IPS-NIHi7 (cell line): ENCODE data around the gene NUMBL.
"Not testable (repeated sequence)": the region's sequence is repeated elsewhere in the genome, so short reads cannot be mapped to it uniquely, and the experiment has no call there.

ENCODE experiments used
- DNase-seq: peaks from one replicate; pipeline ENCODE4 v3.0.0; 2012; ENCODE audit warnings: mixed read lengths; ENCODE audit errors: extremely low spot score

Gene NUMBL

GRCh38 chr19:40690050-40690692, at the start of gene NUMBL:
NUMBL (minus strand) TSS chr19:40690651; CDS start chr19:40690483, 168 bp downstream.
- DNase-seq, result no peak

- DNase-seq, result no peak
Measured at GRCh38 chr19:40739030-40739839, 48.8 kb upstream of the NUMBL start.

GRCh38 chr19:40737102-40737644, 46.7 kb upstream of the NUMBL start:
- DNase-seq, result no peak

- DNase-seq, result no peak
Measured at GRCh38 chr19:40736661-40737060, 46.2 kb upstream of the NUMBL start.

DNA sequence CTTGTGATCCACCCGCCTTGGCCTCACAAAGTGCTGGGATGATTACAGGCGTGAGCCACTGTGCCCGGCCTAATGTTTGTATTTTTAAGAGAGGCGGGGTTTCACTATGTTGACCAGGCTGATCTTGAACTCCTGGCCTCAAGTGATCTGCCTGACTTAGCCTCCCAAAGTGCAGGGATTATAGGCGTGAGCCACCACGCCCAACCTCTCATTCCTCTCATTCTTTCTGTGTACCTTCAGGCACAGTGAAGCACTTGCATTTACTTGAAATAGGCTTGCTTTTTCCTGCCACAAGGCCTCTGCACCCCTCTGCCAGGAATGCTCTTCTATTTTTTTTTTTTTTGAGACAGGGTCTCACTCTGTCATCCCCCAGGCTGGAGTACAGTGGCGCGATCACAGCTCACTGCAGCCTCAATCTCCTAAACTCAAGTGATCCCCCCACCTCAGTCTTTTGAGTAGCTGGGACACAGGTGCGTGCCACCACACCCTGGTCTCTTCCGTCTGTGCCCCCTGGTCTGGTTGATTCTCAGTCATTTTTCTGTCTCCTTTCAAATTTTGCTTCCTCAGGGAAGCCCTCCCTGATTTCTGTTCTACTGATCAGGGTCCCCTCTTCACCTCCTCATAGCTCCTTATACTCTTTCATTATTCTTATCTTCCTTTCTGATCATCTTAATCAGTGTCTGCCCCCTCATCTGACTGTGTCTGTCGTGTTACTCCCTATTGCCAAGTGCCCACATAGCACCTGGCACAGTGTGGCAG, 44.7 kb upstream of the NUMBL start:
- no peak for DNase-seq

DNA sequence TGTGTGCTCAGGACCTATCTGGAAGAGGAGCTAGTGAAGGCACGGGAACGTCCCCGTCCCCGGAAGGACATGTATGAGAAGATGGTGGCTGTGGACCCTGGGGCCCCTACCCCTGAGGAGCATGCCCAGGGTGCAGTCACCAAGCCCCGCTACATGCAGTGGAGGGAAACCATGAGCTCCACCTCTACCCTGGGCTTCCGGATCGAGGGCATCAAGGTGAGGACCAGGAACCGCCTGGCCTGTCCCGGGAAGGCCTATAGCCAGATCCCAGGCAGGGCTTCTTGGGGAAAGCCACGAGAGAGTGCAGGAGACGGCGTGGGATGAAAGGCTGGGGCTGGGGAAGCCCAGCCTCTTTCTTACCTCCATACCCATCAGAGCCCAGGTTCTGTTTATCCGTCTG, 42.7 kb upstream of the NUMBL start:
- no peak for DNase-seq

- DNase-seq, result not testable (repeated sequence)
Measured at GRCh38 chr19:40732304-40732703, 41.9 kb upstream of the NUMBL start.

DNA sequence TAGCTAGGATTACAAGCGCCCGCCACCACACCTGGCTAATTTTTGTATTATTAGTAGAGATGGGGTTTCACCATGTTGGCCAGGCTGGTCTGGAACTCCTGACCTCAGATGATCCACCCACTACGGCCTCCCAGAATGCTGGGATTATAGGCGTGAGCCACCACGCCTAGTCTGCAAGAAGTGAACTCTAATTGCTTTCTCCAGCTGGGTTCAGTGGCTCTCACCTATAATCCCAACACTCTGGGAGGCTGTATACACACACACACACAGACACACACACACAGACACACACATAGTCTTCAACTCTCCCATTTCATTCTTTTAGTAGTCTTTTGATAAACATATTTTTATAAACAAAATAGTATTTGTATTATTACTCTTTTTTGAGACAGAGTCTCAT, 39.6 kb upstream of the NUMBL start:
- not testable (repeated sequence) for DNase-seq

- DNase-seq, result no peak
Measured at GRCh38 chr19:40726279-40726678, 35.8 kb upstream of the NUMBL start.

GRCh38 chr19:40724855-40725254, 34.4 kb upstream of the NUMBL start:
- no peak for DNase-seq

GRCh38 chr19:40724315-40724714, 33.9 kb upstream of the NUMBL start:
- no peak for DNase-seq

DNA sequence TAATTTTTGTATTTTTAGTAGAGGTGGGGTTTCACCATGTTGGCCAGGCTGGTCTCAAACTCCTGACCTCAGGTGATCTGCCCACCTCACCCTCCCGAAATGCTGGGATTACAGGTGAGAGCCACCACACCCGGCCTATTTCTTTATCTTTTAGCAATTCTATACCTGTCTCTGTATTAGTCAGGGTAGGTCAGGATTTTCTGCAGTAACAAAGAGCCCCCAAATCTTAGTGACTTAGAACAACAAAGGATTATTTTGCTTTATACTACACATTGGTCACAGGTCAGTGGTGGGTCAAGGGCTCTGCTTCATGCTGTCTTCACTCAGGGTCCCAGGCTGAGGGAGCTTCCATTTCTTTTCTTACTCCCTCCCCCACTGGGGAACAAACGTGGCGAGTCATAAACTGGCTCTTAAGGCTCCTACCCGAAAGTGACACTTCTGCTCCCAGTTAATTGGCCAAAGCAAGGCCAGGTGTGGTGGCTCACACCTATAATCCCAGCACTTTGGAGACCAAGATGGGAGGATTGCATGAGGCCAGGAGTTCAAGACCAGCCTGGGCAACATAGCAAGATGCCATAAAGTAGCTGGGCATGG, 33.3 kb upstream of the NUMBL start:
- DNase-seq, result no peak

GRCh38 chr19:40721936-40722661, 31.6 kb upstream of the NUMBL start:
- DNase-seq, result no peak

GRCh38 chr19:40721140-40721486, 30.7 kb upstream of the NUMBL start:
- DNase-seq, result no peak

DNA sequence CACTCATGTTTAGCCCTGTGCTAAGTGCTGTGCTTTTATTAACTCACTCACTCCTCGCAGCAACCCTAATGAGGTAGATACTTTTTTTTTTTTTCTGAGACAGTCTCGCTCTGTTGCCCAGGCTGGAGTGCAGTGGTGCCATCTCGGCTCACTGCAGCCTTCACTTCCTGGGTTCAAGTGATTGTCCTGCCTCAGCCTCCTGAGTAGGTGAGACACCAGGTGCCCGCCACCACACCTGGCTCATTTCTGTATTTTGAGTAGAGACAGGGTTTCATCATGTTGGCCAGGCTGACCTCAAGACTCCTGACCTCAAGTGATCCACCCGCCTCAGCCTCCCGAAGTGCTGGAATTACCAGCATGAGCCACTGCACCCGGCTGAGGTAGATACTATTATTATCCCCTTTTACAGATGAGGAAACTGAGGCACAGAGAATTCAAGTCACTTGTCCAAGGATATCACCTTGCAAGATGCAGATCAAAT, 29.0 kb upstream of the NUMBL start:
- DNase-seq, result no peak

- peak; percentile 55 for DNase-seq
Measured at GRCh38 chr19:40718774-40719391, 28.4 kb upstream of the NUMBL start.

DNA sequence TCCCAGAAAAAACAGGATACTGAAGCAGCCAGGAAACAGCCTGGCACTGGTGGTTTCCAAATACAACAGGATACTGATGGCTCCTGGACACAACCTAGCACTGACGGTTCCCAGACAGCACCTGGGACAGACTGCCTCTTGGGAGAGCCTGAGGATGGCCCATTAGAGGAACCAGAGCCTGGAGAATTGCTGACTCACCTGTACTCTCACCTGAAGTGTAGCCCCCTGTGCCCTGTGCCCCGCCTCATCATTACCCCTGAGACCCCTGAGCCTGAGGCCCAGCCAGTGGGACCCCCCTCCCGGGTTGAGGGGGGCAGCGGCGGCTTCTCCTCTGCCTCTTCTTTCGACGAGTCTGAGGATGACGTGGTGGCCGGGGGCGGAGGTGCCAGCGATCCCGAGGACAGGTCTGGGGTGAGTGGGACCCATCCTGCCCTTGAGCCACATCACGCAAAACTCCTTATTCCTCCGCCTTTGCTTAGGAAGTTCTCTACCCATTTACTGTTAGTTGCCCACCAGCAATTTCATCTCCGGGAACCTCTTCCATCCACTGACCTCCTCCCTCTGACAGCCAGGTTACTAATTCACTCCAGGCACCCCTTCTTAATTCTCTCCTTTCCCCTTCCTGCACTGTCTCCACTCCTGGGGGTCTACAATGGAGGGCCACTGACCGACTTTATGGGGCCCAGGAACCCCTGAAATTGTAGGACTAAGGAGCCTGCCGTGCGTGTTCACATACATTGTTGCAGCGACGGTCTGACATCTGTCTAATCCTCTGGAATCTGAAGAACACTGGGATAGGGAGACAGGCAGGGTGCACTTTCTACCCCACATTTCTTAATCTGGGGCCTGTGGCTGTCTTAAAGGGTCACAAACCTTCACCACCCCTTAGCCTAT, 27.7 kb upstream of the NUMBL start:
- no peak for DNase-seq

- no peak for DNase-seq
Measured at GRCh38 chr19:40717325-40717879, 27.0 kb upstream of the NUMBL start.
